Measurements from ENCODE around the gene RHOB.
"Not testable (repeated sequence)": the region's sequence is repeated elsewhere in the genome, so short reads cannot be mapped to it uniquely, and the experiment has no call there.

Gene RHOB

DNA sequence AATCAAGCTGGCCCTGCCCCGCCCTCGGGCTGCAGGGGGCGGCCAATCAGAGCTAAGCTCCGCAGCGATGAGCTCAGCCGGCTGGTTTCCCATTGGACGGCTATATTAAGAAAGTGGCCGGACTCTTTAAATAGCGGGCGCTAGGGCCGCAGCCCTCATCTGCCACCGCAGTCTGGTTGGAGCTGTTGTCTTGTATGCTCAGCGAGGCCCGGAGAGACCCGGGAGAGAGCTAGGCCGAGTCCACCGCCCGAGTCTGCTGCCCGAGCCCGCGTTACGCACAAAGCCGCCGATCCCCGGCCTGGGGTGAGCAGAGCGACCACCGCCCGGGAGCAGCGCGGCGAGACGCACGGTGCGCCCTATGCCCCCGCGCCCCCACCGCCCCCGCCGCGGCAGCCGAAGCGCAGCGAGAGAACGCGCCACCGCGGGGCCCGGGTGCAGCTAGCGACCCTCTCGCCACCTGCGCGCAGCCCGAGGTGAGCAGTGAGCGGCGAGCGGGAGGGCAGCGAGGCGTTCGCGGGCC is at the start of gene RHOB:
Gene RHOB, plus strand, starts transcription at position 158 of the 520 bp plus-strand sequence. CDS start 392 bp downstream, outside the sequence.
- peak; percentile 93 for DNase-seq (ENCODE audit: low spot score)

DNA sequence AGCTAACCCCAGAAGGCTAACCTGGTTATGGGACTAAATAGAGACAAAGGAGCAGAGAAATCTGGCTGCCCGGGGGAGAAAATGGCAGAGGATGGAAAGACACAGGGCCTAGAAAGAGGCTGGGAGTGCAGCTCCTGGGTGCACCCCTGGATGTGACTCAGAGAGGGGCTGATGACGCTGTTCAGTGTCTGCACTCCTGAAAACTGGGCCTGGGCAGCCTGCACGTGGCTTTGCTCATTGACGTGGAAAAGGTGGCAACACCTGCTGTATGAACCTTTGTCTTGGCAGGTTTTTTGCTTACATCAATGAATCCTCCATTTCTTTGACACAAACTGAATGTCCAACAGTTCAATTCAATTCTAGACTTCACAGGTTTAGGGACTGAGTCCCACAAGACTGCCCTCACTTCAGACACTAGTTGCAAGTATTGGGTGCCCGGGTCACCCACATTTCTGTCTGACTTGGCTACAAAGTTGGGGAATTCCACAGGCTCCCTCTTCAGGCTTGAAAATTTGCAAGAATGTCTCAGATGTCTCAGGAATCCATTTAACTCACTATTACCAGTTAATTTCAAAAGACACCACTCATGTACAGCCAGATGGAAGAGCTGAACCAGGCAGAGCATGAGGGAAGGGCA is 48.9 kb upstream of the RHOB start:
- no peak for DNase-seq (ENCODE audit: low spot score)

DNA sequence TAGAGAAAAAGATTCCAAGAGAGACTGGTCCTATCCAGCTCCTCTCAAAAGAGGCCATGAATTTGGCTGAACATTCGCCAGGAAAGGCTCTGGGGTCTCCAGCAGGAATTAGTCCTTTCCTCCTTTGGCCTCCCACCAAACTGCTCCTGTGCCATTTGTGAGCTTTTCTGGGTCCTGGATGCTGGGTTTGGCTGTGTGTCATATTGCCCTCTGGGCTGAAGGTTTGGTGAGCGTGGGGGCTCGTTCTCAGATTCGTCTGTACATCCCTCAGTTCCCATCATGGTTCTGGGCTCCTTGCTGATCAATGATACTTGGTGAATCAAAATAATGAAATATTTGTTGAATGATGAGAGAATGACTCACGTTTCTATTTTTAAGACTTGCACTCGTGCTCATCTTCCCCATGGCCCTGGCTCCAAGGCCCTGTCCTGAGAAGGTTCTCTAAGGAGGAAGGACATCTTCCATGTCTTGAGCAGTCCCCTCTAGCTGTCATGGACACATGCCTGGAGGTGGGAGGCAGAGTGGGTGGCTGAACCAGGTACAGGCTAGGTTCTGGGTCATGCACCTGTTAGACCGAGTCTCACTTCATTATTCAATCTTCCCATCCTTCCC is 47.8 kb upstream of the RHOB start:
- no peak for DNase-seq (ENCODE audit: low spot score)

DNA sequence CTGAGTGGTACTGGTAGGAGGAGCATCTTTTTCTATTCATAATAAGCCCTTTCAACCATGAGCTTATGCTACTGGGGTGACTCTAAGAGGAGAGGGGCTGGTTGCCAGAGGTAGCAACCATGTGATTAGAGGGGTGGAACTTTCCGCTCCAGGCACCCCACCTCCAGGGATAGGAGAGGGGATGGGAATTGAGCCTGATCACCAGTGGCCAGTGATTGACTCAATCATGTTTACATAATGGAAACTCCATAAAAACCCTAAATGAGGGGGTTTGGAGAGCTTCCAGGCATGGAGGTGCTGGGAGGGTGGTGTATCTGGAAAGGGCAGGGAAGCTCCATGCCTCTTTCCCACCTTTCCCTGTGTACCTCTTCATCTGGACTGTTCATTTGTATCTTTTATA is 46.6 kb upstream of the RHOB start:
- DNase-seq (ENCODE audit: low spot score): no peak

DNA sequence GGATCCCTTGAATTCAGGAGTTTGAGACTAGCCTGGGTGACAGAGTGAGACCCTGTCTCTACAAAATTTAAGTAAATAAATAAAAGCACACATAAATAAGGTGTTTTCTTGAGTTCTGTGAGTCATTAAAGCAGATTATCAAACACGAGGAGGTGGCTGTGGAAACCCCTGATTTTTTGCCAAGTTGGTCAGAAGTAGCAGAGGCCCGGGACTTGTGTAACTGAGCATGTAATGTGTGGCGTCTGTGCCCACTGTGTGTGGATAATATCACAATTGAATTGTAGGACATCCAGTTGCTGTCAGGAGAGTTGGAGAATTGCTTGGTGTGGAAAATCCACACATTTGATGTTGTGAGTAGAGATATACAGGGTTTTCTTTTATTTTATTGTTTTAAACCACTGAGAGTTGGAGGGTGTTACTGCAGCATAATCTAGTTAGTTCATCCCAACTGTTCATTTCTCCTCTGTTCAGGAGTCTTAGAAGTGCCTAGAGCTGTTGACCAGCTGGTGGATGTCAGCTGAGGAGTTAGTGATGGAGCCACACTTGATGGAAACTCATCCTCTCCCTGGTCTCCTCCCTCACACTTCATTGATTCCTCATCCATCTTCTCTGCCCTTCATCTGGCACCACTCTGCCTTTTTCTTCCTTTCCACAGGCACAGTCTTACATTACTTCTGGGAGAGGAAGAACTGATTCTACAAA is 45.9 kb upstream of the RHOB start:
- DNase-seq (ENCODE audit: low spot score): no peak

DNA sequence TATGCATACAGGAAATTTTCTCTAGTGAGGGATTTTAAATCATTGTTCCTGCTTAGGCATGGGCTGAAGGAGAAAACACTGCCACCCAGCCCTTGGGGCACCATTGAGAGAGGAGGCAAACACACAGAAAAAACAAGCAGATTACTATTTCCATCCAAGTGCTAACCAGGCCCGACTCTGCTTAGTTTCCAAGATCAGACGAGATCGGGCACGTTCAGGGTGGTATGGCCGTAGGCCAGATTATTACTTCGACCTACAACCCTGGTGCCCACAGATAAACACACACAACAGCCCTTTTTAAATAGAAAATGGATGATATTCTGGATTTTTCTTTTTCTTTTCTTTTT is 45.4 kb upstream of the RHOB start:
- DNase-seq (ENCODE audit: low spot score): no peak

DNA sequence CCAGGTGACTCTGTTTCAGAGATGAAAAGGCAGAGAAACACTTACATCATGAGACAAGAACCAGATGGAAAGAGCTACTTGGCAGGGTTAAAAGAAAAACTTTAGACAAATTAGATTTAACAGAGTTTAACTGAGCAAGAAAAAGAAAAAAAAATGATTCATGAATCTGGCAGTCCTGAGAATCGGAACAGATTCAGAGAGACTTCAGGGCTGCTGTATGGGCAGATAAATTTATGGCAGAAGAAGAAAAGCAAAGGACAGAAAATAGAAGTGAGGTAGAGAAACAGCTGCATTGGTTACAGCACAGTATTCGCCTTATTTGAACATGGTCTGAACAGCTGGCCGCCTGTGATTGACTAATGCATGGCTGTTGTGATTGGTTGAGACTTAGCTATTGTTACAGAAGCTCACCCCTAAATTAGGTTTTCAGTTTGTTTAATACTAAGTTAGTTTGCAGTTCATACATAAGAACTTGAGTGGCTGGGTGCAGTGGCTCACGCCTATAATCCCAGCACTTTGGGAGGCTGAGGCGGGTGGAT is 43.0 kb upstream of the RHOB start:
- no peak for DNase-seq (ENCODE audit: low spot score)

DNA sequence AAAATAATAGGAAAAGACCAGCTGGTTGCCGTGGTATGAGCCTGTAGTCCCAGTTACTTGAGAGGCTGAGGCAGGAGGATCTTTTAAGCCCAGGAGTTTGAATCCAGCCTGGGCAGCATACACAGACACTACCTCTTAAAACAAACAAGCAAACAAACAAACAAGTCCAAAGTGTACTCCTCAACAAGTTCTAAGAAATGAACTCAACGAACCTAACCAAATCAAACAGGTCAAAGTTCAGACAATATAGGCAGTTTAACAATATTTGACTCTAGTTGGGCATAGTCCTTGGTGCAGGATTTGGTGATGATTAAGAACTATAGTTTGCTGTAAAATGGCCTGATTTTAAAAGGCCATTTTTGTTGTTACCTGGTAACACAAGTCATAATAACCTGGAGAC is 41.9 kb upstream of the RHOB start:
- DNase-seq (ENCODE audit: low spot score): no peak

DNA sequence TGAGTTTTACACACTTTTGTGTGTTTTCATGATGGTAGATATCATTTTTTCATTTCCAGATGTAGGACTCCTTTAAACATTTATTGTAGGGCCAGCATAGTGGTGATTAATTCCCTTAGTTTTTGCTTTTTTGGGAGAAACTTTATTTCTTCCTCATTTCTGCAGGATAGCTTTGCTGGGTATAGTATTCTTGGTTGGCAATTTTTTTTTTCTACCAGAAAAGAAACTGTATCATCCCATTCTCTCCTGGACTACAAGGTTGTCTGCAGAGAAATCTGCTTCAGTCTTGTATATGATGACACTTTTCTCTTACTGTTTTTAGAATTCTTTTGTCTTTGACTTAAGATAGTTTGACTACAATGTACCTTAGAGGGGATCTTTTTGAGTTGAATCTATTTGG is 37.8 kb upstream of the RHOB start:
- DNase-seq (ENCODE audit: low spot score): no peak

DNA sequence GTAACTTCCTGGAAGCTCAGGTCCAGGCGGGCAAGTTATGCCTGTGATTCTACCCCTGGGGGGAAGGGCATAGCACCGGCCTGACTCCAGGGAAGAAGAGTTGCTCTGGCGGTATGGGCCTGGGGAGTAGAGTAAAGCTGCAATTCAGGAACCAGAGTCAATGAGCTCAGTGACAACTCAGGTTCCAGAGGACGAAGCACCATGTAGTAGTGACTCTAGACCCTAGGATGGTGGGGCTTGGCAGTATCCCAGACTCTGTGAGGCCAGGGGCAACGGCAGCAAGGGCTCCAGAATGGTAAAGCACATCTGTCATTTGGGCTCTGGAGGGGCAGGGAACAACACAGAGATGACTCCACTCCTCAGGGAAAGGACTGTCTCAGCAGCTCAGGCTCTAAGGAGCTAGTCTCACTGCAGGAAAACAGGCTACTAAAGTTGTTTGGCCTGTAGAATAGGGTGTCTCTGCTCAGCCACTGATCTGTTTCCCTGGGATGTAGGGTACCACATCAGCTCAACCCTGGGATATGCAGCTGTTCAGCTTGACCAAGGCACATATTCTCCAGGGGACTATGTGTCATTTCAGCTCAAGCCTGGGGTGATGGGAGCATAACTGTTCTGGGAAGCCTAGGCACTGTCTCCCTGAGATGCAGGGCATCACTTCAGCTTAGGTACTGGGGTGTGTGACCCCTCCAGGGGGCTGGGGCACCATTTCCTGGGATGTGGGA is 36.2 kb upstream of the RHOB start:
- DNase-seq (ENCODE audit: low spot score): no peak

DNA sequence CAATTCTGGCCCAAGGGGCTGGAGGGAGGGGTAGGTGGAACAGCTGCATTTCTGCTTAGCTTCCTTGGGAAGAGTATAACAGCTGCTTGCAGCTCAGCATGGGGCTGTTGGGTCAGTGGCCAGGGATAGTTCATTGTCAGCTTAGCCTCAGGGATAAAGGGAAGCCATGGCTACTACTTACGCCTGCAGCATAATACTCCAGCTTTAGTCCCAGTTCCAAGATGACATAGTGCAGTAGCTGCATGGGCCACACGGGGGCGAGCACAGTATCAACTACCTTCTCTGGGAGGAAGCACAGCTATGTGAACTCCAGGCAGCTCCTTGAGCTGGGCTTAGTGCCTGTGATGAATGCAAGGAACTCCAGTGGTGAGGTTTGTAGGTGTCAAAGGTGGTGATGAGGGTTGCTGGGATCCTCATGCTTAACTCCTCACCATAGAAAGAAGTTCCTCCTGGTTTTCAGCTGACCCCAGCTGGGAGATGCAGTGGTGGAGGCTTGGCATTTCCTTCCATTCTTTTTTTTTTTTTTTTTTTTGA is 35.4 kb upstream of the RHOB start:
- peak; percentile 55 for DNase-seq (ENCODE audit: low spot score)

DNA sequence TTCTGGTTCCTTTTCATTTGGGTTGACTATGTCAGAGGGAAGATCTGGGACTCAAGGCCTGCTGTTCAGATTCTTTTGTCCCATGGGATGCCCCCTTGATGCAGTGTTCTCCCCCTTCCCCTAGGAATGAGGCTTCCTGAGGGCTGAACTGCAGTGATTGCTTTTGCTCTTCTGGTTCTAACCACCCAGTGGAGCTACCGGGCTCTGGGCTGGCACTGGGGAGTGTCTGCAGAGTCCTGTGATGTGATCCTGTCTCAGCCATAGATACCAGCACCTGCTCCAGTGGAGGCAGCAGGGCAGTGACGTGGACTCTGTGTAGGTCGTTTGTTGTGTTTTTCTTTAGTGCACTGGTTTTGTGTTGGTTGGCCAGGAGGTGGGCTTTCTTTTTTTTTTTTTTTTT is 32.1 kb upstream of the RHOB start:
- no peak for DNase-seq (ENCODE audit: low spot score)

DNA sequence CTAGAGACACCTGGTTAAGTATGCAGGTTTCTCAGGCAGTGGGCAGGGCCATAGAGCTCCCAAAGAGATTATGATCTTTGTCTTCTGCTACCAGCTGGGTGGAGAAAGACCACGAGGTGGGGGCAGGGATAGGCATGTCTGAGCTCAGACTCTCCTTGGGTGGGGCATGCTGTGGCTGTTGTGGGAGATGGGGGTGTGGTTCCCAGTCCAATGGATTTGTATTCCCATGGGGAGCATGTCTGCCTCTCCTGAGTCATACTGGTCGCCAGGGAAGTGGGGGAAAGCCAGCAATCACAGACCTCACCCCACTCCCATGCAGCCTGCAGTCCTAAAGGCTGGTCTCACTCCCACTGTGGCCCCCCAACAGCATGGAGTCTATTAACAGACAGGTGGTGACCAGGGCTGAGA is 31.4 kb upstream of the RHOB start:
- DNase-seq (ENCODE audit: low spot score): no peak

DNA sequence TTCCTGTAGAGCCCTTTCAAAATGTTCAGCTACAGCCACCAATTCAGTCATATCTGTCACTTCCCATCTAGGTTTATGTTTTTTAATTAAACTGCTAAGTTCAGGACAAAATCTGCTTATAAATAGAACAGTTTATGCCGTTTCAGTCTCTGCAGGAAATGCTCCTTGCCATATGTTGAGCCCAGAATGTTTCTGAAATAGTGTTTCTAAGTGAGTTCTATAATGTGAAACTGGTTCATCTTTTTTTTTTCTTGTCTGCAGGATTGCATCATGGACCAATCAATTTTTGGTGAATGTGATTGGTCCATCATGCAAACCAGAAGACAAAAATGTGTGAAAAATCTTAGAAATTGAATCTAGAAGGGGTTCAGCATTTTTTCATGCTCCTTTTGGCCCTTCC is 30.2 kb upstream of the RHOB start:
- no peak for DNase-seq (ENCODE audit: low spot score)

DNA sequence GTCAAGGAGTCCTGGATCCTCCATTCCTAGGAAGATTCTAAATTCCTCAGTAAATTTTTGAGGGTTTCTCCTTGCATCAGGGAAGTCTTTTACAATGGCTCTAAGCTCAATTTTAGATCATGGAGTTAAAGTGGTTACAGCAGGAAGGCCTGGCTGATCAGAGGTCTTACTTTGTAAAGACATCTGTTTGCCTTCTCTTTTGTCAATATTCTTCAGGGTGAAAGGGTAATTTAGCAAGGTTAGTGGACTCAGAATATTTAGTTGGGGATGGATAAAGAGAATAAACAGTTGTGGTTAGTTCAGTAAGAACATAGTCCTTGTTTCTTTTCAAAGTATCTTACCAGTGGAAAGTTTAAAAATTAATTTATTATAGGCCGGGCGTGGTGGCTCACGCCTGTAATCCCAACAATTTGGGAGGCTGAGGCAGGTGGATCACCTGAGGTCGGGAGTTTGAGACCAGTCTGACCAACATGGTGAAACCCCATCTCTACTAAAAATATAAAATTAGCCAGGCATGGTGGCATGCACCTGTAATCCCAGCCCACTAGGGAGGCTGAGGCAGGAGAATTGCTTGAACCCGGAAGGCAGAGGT is 29.5 kb upstream of the RHOB start:
- DNase-seq (ENCODE audit: low spot score): not testable (repeated sequence)

DNA sequence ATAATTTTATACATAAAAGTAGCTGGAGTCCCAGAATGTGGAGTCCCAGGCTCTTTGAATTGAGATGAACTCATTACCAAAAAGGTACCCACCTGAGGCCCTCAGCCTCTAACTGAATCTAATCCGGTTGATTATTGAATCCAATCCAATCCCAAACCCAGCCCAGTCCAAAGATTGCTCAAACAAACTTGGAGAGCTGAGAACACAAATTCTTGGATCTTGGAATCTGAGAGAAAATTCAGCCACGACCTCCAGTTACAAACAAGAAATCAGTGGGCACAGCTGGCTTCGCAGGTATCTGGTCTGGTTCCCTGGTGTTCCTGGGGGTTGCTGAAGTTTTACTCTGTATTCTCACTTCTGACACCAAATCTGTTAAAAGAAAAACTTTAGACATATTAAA is 28.4 kb upstream of the RHOB start:
- DNase-seq (ENCODE audit: low spot score): no peak

DNA sequence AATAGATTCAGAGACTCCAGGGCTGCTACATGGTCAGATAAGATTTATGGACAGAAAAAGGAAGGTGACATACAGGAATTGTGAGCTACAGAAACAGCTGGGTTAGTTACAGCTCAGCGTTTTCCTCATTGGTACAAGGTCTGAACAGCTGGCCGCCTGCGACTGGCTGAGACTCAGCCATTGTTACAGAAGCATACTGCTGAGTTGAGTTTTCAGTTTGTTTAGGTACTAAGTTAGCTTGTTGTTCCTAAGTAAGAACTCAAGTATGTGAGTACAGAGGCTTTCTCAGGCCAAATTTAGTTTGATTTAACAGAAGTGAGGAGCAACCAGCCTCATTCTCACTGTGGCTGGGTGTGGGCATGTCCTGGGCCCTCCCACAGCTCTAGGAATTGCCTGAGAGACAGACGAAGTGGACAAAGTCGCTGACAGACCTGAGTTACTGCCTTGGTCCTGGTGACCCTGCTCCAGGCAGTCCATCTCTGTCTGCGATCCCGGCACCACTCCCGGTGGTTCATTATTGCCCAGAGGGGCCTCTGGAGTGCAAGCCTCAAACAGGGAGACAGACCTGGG is 27.8 kb upstream of the RHOB start:
- DNase-seq (ENCODE audit: low spot score): no peak

DNA sequence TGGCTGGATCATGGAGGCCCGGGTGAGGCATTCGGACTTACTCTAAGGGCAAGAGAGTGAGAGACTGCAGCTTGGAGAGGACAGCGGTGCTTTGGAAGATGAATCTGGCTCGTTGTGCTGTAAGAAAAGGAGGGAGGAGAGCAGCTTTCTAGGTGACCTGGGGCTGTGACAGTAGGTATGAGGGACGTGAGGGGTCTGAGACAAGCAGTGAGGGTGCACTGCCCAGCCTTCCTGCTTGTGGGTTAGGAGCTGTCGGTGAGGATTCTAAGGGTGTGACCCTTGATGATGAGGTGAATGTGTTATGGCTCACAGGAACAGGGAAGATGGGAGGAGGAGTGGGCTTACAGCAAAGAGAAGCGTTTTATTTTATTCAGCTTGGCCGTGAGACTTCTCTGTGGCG is 27.1 kb upstream of the RHOB start:
- no peak for DNase-seq (ENCODE audit: low spot score)

DNA sequence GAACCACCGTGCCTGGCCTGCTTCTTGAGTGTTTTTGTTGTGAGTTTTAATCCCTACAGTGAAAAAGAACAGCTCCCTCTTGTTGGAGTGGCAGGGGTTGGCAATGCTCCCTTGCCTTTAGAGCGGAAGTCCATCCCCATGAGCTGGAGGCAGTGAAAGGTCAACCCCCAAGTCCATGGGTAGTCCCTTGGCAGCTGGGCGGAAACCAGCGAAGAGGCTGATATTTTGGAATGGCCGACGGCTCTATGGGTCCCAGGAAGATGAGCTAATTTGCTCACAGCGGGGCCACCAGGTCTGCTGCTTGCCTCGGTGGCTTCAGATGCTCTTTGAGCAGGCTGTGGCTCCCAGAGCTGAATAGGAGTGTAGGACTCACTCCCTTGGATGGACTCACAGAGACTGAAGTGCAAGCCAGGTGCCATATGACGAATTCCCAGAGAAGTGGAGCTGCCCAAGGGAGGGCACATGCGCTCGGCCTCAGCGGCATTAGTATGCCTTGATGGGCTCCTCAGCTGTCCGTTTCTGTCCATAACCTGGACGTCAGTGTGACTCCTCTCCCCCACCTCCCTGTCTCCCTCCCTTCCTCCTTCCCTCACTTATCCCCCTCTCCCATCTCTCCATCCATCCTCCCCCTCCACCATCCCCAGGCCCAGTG is 25.4 kb upstream of the RHOB start:
- DNase-seq (ENCODE audit: low spot score): no peak

DNA sequence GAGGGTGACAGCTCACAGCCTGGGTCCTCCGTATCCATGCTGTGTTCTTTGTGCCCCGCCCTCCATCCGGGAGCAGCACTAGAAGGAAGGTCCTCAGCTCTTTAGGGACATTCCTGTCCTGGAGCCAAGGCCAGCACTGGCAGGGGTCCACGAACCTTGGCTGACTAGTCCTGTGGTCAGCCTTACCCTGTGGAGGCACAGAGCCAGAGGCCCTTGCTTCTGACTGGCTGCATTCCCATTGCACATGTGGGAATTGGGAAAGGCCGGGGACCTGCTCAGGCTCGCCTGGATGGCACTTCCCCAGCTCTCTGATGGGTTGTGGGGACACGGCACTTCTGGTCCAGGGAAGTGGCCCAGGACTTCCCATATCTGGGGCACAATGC is 24.9 kb upstream of the RHOB start:
- no peak for DNase-seq (ENCODE audit: low spot score)
